DOHH2 (cell line): ENCODE results near the gene NSL1.

Experiments used
- CTCF ChIP-seq: fragments of 200-600 bp; sonication (generic); IDR thresholded peaks from one replicate; pipeline ENCODE4 v1.5.1; 2014; ENCODE audit warnings: antibody characterized with exemption, mild to moderate bottlenecking, low read depth, low read length; ENCODE audit not compliant: poor library complexity, severe bottlenecking
- EZH2phosphoT487 ChIP-seq: fragments of 200-600 bp; sonication (generic); IDR thresholded peaks from 2 replicates; pipeline ENCODE4 v1.6.1; 2017; ENCODE audit warnings: borderline replicate concordance, mild to moderate bottlenecking, antibody characterized with exemption, low read length, moderate library complexity, mixed read lengths

DNA sequence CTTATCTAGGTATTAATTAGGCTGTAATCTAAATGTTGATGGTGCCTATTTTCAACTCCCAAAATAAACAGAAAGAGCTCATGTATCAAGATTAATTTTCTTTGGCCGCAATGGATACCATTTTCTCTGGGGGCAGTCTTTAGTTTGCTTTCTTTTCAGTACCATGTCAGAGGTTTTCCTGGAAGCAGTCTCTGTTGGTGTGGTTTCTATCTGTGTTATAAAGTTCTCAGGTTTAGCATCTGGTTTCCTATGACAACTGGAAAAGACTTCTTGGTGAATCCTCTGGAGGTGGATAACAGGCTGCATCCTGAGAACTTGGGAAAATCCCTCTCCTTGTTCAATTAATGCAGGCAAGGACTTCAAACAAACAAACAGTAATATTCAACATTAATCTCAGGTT, 53.2 kb downstream of the NSL1 start:
- TF ChIP-seq CTCF: no peak
- TF ChIP-seq EZH2phosphoT487: no peak
